ENCODE measurements around the gene DAB2IP. TPM values are rescaled to one million over a fixed set of nuclear protein-coding genes. Genes with fewer than 3 reads are reported as not detected.

DAB2IP gene
- polyA plus RNA-seq, 1 experiment = 20.4 TPM

DNA sequence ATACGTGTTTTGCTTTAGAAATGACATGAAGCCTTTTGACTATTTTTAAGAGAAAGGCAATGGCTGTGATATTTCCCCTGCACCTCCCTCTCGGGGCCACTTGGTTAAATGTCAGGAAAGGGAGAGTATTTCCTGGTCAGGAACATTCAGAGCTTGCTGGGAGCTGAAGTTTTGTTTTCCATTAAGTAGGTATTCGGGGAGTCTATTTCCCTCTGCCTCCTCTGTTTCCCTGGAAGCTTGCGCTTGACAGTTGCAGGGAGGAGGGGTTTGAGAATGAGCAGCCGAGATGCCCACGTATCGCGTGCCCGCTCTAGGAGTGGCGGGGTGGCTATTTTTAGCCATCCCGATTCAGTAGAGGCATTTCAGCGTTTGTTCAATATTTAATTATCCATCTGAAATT lies 6.7 kb downstream of the DAB2IP start:
- no peaks in the 10 kb centered on the region for H3K9me3 ChIP-seq (ENCODE audit: control insufficient read depth, insufficient read depth, low read length)
- H3K27ac ChIP-seq (ENCODE audit: low read depth, low read length) = no peak overlapping the region
- H3K4me3 ChIP-seq (ENCODE audit: low read depth, low read length) = no peak overlapping the region
- no peak for DNase-seq (ENCODE audit: low read depth, low spot score)
- CTCF ChIA-PET = no interaction called here
- TF ChIP-seq, protein P1, sequence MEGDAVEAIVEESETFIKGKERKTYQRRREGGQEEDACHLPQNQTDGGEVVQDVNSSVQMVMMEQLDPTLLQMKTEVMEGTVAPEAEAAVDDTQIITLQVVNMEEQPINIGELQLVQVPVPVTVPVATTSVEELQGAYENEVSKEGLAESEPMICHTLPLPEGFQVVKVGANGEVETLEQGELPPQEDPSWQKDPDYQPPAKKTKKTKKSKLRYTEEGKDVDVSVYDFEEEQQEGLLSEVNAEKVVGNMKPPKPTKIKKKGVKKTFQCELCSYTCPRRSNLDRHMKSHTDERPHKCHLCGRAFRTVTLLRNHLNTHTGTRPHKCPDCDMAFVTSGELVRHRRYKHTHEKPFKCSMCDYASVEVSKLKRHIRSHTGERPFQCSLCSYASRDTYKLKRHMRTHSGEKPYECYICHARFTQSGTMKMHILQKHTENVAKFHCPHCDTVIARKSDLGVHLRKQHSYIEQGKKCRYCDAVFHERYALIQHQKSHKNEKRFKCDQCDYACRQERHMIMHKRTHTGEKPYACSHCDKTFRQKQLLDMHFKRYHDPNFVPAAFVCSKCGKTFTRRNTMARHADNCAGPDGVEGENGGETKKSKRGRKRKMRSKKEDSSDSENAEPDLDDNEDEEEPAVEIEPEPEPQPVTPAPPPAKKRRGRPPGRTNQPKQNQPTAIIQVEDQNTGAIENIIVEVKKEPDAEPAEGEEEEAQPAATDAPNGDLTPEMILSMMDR (IDR thresholded peaks at IDR 0.05; ENCODE audit: low read depth, low read length) = no peak
- POLR2A ChIA-PET = no interaction called here
- H3K27me3 ChIP-seq (ENCODE audit: control insufficient read depth, insufficient read depth, low read length) = peaks cover 4% of the 10 kb centered on the region

DNA sequence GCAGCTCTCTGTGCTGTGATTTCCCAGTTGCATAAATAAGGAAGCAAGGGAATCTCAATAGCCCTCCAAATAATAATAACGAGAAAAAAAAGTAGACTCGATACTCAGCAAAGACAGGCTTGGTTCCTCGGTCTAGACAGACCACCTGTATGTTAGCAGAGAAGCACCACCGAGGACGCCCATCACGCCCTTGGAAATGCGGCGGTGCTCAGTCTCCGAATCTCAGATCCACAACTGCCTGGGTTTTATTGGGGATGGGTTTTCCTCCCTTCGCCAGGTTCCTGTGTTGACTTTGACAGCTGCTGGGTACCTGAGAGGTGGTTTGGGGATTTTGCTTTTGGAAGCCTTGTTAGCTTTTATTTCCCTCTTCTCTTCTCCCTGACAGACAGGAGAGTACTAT lies 7.2 kb downstream of the DAB2IP start:
- TF ChIP-seq, protein P1 (IDR thresholded peaks at IDR 0.05; ENCODE audit: low read depth, low read length) = no peak
- CTCF ChIA-PET = no interaction called here
- POLR2A ChIA-PET = no interaction called here
- no peak for DNase-seq (ENCODE audit: low read depth, low spot score)
- no peak overlapping the region for H3K27ac ChIP-seq (ENCODE audit: low read depth, low read length)
- peaks cover 4% of the 10 kb centered on the region for H3K27me3 ChIP-seq (ENCODE audit: control insufficient read depth, insufficient read depth, low read length)
- H3K4me3 ChIP-seq (ENCODE audit: low read depth, low read length) = no peak overlapping the region
- H3K9me3 ChIP-seq (ENCODE audit: control insufficient read depth, insufficient read depth, low read length) = no peaks in the 10 kb centered on the region

GRCh38 chr9:121660367-121660766 lies 8.9 kb downstream of the DAB2IP start:
- no peak overlapping the region for H3K27ac ChIP-seq (ENCODE audit: low read depth, low read length)
- H3K4me3 ChIP-seq (ENCODE audit: low read depth, low read length) = no peak overlapping the region
- no peak for DNase-seq (ENCODE audit: low read depth, low spot score)
- ChIA-PET POLR2A (no interaction called here), CTCF (interaction anchor here (1.6 kb wide), 1 partner anchor 439 kb away, joined by 4 read pairs; no protein-coding TSS in a partner anchor)
- TF ChIP-seq, protein P1 (IDR thresholded peaks at IDR 0.05; ENCODE audit: low read depth, low read length) = no peak
- H3K9me3 ChIP-seq (ENCODE audit: control insufficient read depth, insufficient read depth, low read length) = no peaks in the 10 kb centered on the region
- H3K27me3 ChIP-seq (ENCODE audit: control insufficient read depth, insufficient read depth, low read length) = peaks cover 4% of the 10 kb centered on the region

DNA sequence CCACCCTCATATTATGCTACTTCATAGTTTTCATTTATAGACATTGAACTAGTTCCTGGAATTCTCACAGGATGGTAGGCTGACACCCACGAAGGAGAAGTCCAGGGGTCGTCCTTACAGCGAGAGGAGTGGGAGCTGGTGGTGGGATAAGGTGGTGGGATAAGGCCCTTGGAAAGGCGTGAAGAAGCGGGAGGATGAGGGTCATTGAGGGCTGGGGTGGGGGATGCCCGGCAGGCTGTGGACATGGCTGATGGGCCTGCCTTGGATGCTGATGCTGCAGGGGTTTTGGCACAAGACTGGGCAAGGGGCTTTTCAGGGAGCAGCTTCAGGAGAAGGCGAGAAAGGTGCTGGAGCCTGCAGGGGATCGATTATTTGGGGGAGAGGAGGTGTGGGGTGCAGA lies 9.4 kb downstream of the DAB2IP start:
- DNase-seq (ENCODE audit: low read depth, low spot score) = no peak
- TF ChIP-seq, protein P1 (IDR thresholded peaks at IDR 0.05; ENCODE audit: low read depth, low read length) = no peak
- POLR2A ChIA-PET = no interaction called here
- Histone ChIP-seq H3K4me3 (ENCODE audit: low read depth, low read length) (no peak overlapping the region), H3K9me3 (ENCODE audit: control insufficient read depth, insufficient read depth, low read length) (no peaks in the 10 kb centered on the region), H3K27ac (ENCODE audit: low read depth, low read length) (no peak overlapping the region), H3K27me3 (ENCODE audit: control insufficient read depth, insufficient read depth, low read length) (peaks cover 4% of the 10 kb centered on the region)
- CTCF ChIA-PET = interaction anchor here (0.7 kb wide), 1 partner anchor 110 kb away, joined by 3 read pairs; no protein-coding TSS in a partner anchor

- TF ChIP-seq, protein P1 (IDR thresholded peaks at IDR 0.05; ENCODE audit: low read depth, low read length) = no peak
- POLR2A ChIA-PET = no interaction called here
- CTCF ChIA-PET = interaction anchor here (0.7 kb wide), 1 partner anchor 111 kb away, joined by 3 read pairs; no protein-coding TSS in a partner anchor
- no peak for DNase-seq (ENCODE audit: low read depth, low spot score)
- no peaks in the 10 kb centered on the region for H3K9me3 ChIP-seq (ENCODE audit: control insufficient read depth, insufficient read depth, low read length)
- H3K4me3 ChIP-seq (ENCODE audit: low read depth, low read length) = no peak overlapping the region
- H3K27ac ChIP-seq (ENCODE audit: low read depth, low read length) = no peak overlapping the region
- peaks cover 4% of the 10 kb centered on the region for H3K27me3 ChIP-seq (ENCODE audit: control insufficient read depth, insufficient read depth, low read length)
These were observed 9.9 kb downstream of the DAB2IP start for GRCh38 chr9:121661328-121661727.
